CD4-positive, CD25-positive, alpha-beta regulatory T cell (primary cell): ENCODE results near the gene RBBP8. TPM values are rescaled to one million over a fixed set of nuclear protein-coding genes. Genes with fewer than 3 reads are reported as not detected.
A peak's percentile ranks its signal among the peaks of the same experiment; 100 is the strongest.

Experiments used
- ATAC-seq, 2 donors: fragments of 150-1000 bp; cut with Tn5 transposase; one replicate each; pipeline ENCODE4 v1.10.0; 2021; ENCODE audit warnings: low read depth in 2 of 2, moderate number of reproducible peaks in 2 of 2, moderate library complexity in 1 of 2
- DNase-seq, 3 donors: peaks; one replicate each; pipeline versions ENCODE4 v3.0.0 to v3.0.0-alpha.2; 2012 to 2022; ENCODE audit warnings: mixed read lengths in 1 of 3
- H3K27ac ChIP-seq: one replicate; pipeline ENCODE4 v1.7.0; 2013; ENCODE audit warnings: mild to moderate bottlenecking, low read length; ENCODE audit not compliant: insufficient read depth, poor library complexity, severe bottlenecking
- H3K27me3 ChIP-seq: one replicate; pipeline ENCODE4 v1.7.0; 2013; ENCODE audit warnings: low read length; ENCODE audit not compliant: control insufficient read depth, insufficient read depth
- H3K36me3 ChIP-seq: one replicate; pipeline ENCODE4 v1.7.0; 2013; ENCODE audit warnings: mild to moderate bottlenecking, low read length, moderate library complexity; ENCODE audit not compliant: control insufficient read depth, insufficient read depth
- H3K4me1 ChIP-seq: 2 replicates; pipeline ENCODE4 v1.7.0; 2013; ENCODE audit warnings: mild to moderate bottlenecking, low read length; ENCODE audit not compliant: insufficient read depth, control insufficient read depth, poor library complexity, severe bottlenecking
- H3K4me3 ChIP-seq: one replicate; pipeline ENCODE4 v1.7.0; 2013; ENCODE audit warnings: low read depth, mild to moderate bottlenecking, low read length, moderate library complexity
- H3K9me3 ChIP-seq, 2 experiments: 1 replicate in 1 of 2; 2 replicates in 1 of 2; pipeline ENCODE4 v1.7.0; 2013; ENCODE audit warnings: low read length in 2 of 2, mild to moderate bottlenecking in 1 of 2, moderate library complexity in 1 of 2; ENCODE audit not compliant: control insufficient read depth in 2 of 2
- H3K27ac Mint-ChIP-seq, 3 donors: one replicate each; pipeline ENCODE4 v1.8.0; 2020 to 2022; ENCODE audit warnings: mild to moderate bottlenecking in 3 of 3, mixed read lengths in 3 of 3, moderate library complexity in 2 of 3
- H3K27me3 Mint-ChIP-seq: one replicate; pipeline ENCODE4 v1.8.0; 2022; ENCODE audit warnings: mild to moderate bottlenecking, mixed read lengths
- H3K36me3 Mint-ChIP-seq: one replicate; pipeline ENCODE4 v1.8.0; 2020; ENCODE audit warnings: mixed read lengths
- H3K4me1 Mint-ChIP-seq, 4 donors: one replicate each; pipeline ENCODE4 v1.8.0; 2020 to 2022; ENCODE audit warnings: mixed read lengths in 4 of 4, mild to moderate bottlenecking in 1 of 4
- H3K4me3 Mint-ChIP-seq, 4 donors: one replicate each; pipeline ENCODE4 v1.8.0; 2020 to 2022; ENCODE audit warnings: mild to moderate bottlenecking in 4 of 4, mixed read lengths in 4 of 4, moderate library complexity in 3 of 4
- H3K9me3 Mint-ChIP-seq, 7 donors: one replicate each; pipeline ENCODE4 v1.8.0; 2020 to 2022; ENCODE audit warnings: mixed read lengths in 7 of 7, mild to moderate bottlenecking in 3 of 7, moderate library complexity in 2 of 7
- polyA plus RNA-seq, 4 donors: library from polyadenylated mRNA; unstranded; fragments of 300-500 nt; fragmentation: Illumina TruSeq; gene quantifications; one replicate each; pipeline ENCODE4 v1.2.3, GENCODE V29; 2021
- total RNA-seq: library from RNA; stranded (reverse); gene quantifications from one replicate; pipeline ENCODE4 v1.2.3, GENCODE V29; 2022

RBBP8 gene
- total and polyA plus RNA-seq, 5 donors from 2014 or later: 3.1 to 8.6 (median 5.9) TPM

DNA sequence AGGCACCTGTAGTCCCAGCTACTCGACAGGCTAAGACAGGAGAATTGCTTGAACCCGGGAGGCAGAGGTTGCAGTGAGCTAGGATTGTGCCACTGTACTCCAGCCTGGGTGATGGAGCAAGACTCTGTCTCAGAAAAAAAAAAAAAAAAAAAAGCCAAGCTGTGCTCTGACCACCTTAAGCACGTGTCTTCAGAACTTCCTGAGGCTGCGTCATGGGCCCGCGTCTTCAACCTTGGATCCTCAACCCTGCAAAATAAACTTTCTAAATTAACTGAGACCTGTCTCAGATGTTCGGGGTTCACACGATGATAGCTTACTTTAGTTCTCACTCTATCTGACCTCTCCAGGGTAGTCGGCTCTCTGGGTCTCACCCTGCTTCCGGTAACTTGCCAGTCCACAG lies 136.4 kb downstream of the RBBP8 start:
- peaks cover 26 to 71% (median 46%) of the 10 kb centered on the region in 4 donors for H3K4me1 Mint-ChIP-seq
- Histone ChIP-seq H3K27ac (peak overlapping the region; percentile 24), H3K9me3 (no peaks in the 10 kb centered on the region), H3K36me3 (no peaks in the 10 kb centered on the region), H3K4me1 (peaks cover 61% of the 10 kb centered on the region), H3K4me3 (peak overlapping the region; percentile 11), H3K27me3 (no peaks in the 10 kb centered on the region)
- H3K9me3 Mint-ChIP-seq: peaks cover 0 to 3% (median 0%) of the 10 kb centered on the region in 7 donors
- H3K4me3 Mint-ChIP-seq: peak overlapping the region; percentile 3 to 40 (median 12)
- peak; percentile 37 to 46 for ATAC-seq
- peak overlapping the region; percentile 27 to 95 (median 82) for H3K27ac Mint-ChIP-seq
- DNase-seq: peak in 2 of 3 donors; percentile 52 to 58
- H3K27me3 Mint-ChIP-seq: peaks cover 4% of the 10 kb centered on the region
- H3K36me3 Mint-ChIP-seq: peaks cover 4% of the 10 kb centered on the region

DNA sequence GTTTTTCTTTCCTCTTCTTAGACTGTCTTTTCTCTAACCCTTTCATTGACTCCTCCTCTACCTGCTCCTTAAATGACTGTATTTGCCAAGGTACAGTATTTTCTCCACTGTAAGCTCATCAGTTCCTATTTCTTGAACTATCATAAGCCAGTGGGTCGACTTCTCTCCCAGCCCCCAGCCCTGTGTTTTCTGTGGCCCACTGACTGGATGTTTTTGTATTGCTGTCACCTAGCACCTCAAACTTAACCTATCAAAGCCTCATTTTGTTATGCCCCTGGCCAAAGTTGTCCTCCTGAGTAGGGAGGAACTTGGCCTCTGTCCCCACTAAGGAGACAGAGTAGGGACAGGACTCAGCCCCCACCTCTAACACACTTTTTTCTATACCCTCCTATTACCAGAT lies 136.8 kb downstream of the RBBP8 start:
- Histone ChIP-seq H3K27me3 (no peaks in the 10 kb centered on the region), H3K4me3 (peak overlapping the region; percentile 11), H3K9me3 (no peaks in the 10 kb centered on the region), H3K27ac (peak overlapping the region; percentile 24), H3K36me3 (no peaks in the 10 kb centered on the region), H3K4me1 (peaks cover 61% of the 10 kb centered on the region)
- Mint-ChIP-seq H3K27me3 (peaks cover 4% of the 10 kb centered on the region), H3K4me1 (peaks cover 26 to 74% (median 46%) of the 10 kb centered on the region in 4 donors), H3K4me3 (peak overlapping the region; percentile 3 to 40 (median 12)), H3K36me3 (peaks cover 4% of the 10 kb centered on the region), H3K9me3 (peaks cover 0 to 3% (median 0%) of the 10 kb centered on the region in 7 donors), H3K27ac (peak overlapping the region; percentile 82 to 95 (median 87))
- ATAC-seq (no peak), DNase-seq (peak in 1 of 3 donors; percentile 19)

DNA sequence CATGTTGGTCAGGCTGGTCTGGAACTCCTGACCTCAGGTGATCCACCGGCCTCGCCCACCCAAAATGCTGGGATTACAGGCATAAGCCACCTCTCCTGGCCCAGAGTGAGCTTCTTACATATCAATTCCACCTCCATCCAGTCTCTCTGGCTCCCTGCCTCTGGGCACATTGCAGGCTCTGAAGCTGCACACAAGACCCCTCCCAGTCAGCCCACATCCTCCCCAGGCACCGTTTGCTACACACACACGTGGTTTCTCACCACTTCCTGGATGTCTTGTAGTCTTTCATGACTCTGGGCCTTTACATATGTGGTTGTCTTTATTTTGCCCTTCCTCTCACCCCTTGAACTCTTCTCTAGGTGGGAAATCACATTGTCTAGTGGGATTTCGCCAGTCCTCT lies 138.2 kb downstream of the RBBP8 start:
- Mint-ChIP-seq H3K27me3 (peaks cover 5% of the 10 kb centered on the region), H3K36me3 (peaks cover 4% of the 10 kb centered on the region), H3K27ac (peak overlapping the region; percentile 92 to 97 (median 95)), H3K4me1 (peaks cover 26 to 76% (median 48%) of the 10 kb centered on the region in 4 donors), H3K4me3 (peak overlapping the region; percentile 75 to 86 (median 82)), H3K9me3 (no peaks in the 10 kb centered on the region)
- DNase-seq: peak; percentile 64 to 97 (median 90)
- H3K27me3 ChIP-seq: no peaks in the 10 kb centered on the region
- H3K9me3 ChIP-seq: no peaks in the 10 kb centered on the region
- H3K27ac ChIP-seq: peak overlapping the region; percentile 70
- peaks cover 61% of the 10 kb centered on the region for H3K4me1 ChIP-seq
- H3K4me3 ChIP-seq: peak overlapping the region; percentile 60
- no peaks in the 10 kb centered on the region for H3K36me3 ChIP-seq
- peak; percentile 100 for ATAC-seq

DNA sequence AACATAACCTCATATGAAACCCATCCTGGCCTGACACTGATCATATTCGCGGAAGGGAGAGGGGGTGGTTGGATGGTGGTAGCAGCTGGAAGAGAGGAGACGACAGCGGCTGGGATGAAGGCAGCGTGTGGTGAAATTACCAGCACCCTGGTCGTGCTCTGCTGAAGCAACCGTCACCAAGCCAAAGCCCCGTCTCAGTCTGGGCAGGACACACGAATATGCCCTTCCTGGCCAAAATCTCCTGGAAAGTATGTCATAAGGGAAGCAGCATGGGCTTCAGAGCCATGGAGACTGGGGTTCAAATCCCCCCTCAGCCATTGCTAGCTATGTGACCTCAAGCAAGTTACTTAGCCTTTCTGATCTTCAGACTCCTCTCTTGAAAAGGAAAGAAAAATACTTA lies 139.0 kb downstream of the RBBP8 start:
- peak overlapping the region; percentile 70 for H3K27ac ChIP-seq
- ATAC-seq: no peak

DNA sequence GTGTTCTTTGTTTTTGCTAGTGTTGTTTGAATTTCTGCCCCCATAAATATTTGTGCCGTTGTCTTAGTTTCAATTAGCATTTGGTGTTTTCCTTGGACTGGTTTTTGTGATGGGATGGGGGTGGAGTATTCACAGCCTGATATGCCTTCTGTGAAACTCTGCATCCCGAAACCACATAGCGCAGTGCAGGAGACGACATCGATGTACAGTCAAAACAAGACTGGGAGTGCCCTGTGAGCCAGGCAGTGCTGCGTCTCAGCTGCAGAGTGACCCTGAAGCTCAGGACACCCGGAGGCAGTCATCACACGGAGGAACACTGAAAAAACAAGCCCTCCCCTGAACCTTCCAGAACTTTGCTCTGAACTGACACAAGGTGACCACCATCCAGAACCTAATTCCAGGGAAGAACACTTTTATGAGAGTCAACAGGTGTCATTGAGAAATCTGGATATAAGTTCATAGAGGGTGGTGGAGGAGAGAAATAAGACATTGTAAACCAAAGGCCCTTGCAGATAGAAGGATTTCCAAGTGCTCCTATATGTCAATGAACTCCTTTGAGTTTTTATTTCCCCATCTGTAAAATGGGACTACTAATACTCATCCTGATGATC lies 141.0 kb downstream of the RBBP8 start:
- no peak overlapping the region for H3K27ac Mint-ChIP-seq
- H3K36me3 Mint-ChIP-seq: no peaks in the 10 kb centered on the region
- no peaks in the 10 kb centered on the region for H3K9me3 Mint-ChIP-seq
- Histone ChIP-seq H3K4me3 (no peak overlapping the region), H3K9me3 (no peaks in the 10 kb centered on the region), H3K27me3 (no peaks in the 10 kb centered on the region), H3K36me3 (no peaks in the 10 kb centered on the region), H3K4me1 (peaks cover 47% of the 10 kb centered on the region), H3K27ac (no peak overlapping the region)
- no peak overlapping the region for H3K4me3 Mint-ChIP-seq
- peaks cover 21 to 73% (median 44%) of the 10 kb centered on the region in 4 donors for H3K4me1 Mint-ChIP-seq
- DNase-seq: no peak
- peaks cover 5% of the 10 kb centered on the region for H3K27me3 Mint-ChIP-seq
- no peak for ATAC-seq

More for the DNA sequence above, 139.0 kb downstream of the RBBP8 start:
- peak overlapping the region; percentile 60 for H3K4me3 ChIP-seq
- Mint-ChIP-seq H3K36me3 (peaks cover 2% of the 10 kb centered on the region), H3K27me3 (peaks cover 5% of the 10 kb centered on the region), H3K9me3 (no peaks in the 10 kb centered on the region), H3K4me3 (peak overlapping the region in 3 of 4 donors; percentile 80 to 86 (median 83)), H3K27ac (peak overlapping the region; percentile 92 to 97 (median 95)), H3K4me1 (peaks cover 24 to 73% (median 47%) of the 10 kb centered on the region in 4 donors)
- no peaks in the 10 kb centered on the region for H3K27me3 ChIP-seq
- peaks cover 61% of the 10 kb centered on the region for H3K4me1 ChIP-seq
- no peaks in the 10 kb centered on the region for H3K36me3 ChIP-seq
- no peak for DNase-seq
- H3K9me3 ChIP-seq: no peaks in the 10 kb centered on the region

Other genes with a start within 250 kb of the RBBP8 start
- gene CABLES1, start 202.2 kb downstream of the RBBP8 start, total RNA-seq: 5.4 TPM
- under 1 TPM in 1 of 4 donors, not detected in 3; 0.46 TPM for gene CABLES1, start 202.2 kb downstream of the RBBP8 start, polyA plus RNA-seq